RPMI8226 (cell line): ENCODE measurements around the gene ABHD10.

ENCODE experiments used
- DNase-seq: peaks from one replicate; pipeline ENCODE4 v3.0.0-alpha.2; 2015

The ABHD10 gene

DNA sequence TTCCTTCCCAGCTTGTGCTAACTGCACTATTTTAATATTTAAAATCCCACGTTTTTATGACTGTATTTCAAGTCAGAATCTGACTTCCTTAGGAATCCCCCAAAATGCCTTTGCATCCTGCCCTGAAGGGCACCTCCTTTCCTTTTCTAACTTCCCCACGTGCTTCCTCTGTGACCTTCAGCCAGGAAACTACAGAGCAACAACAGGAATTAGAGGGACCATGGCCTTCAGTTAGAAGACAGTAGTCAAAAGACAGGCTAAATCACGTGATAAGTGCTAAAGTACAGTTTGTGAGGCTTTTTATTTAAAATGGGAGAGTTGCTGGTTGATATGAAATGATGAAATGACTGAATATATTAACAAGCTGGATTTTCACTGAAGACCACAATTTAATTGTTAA, 11.8 kb upstream of the ABHD10 start:
- no peak for DNase-seq

DNA sequence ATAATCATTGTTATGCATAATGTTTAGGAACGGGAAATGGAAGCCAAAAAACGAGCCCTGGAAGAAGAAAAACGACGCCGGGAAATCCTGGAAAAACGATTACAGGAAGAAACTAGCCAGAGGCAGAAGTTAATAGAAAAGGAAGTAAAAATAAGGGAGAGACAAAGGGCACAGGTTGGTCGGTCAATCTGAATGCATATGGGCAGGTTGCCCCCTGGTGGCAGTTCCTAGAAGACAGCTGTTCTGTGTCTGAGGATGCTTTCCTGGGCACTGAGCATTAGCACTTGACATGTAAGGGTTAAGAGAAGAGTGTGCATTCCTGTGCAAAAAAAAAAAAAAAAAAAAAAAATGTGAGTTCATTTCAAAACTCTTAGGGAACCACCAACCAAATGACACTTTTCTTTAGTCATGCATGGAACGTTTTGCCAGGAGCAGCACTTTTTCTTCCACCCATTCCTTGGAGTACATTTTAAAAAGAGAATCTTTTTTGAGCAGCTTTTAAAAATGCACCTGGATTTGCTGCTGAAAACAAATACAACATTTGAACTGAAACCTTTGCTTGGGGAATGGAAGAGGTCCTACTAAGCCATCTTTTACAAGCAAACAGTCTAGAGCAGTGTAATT, 11.1 kb upstream of the ABHD10 start:
- DNase-seq = peak; percentile 81

DNA sequence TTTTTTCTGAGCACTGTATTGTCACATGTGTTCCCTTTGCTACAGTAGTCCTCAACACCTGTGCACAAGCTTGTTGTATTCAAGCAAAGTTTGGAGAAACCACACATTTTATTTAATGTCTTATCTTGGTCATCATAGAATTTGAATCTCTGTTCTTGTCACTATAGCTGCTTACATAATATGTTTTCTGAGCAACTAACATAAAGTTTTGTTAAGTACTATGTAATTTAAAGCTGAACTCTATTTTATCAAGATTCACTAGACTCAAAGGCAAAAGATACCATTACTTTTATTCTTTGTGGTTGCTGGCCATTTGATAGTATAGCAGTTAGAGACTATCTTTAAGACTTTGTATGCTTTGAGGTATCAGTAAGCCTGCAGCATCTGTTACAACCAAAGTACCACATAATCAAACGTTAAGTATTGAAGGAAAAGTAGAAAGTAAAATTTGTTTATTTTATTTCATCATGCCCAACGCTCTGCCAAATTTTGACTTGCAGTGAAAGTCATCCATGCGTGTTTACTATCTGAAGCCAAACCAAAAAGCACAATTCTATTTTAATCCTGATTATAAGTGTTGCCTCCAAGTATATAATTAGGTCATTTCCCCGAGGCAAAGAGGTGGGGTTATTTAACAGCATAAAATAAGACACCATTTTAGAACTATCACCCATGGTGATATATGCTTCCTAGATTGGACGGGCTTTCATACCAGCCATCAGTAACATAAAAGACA, 10.3 kb upstream of the ABHD10 start:
- no peak for DNase-seq

DNA sequence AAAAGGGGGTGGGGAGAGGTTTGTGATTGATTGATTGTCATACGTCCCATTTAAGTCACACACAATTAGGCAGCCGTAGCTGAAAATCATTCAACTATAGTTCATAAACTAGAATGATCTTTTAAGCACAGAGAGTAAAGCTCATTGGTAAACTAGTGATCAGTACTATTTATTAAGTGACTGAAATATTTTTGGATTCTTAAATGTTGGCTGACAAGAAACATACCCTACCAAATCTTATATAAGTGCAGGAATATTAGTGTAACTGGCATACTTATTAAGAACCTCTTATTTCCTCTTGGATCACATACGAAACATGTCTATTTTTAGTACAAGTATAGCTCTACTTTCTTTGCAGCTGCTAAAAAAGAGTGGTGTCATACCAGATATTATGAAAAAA, 8.4 kb upstream of the ABHD10 start:
- DNase-seq = no peak

DNA sequence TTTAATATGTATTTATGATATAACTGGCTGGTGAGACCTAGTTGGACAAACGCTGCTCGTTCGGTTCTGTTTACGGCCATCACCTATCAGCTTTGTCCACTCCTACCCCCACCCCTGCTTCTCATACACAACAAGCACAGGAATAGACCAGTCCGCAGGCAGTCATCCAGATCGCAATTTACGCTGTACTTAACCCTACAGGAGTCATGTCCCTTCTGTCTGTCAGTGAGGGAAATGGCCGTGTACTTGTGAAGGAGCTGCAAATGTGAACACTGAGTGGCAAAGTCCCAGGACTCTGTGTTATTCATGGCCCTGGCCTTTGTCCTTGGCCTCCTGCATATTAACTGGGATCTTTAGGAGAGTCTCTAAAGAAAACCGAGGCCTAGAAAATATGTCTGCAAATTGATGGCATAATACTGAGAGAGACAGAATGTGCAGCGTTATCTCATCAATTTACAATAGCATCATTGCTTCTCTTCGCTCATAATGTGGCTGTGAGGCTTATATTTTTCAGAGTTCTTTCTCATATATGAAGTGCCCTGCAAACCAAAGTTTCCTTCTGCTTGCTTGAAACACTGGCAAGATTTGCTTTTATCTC, 7.2 kb upstream of the ABHD10 start:
- no peak for DNase-seq

DNA sequence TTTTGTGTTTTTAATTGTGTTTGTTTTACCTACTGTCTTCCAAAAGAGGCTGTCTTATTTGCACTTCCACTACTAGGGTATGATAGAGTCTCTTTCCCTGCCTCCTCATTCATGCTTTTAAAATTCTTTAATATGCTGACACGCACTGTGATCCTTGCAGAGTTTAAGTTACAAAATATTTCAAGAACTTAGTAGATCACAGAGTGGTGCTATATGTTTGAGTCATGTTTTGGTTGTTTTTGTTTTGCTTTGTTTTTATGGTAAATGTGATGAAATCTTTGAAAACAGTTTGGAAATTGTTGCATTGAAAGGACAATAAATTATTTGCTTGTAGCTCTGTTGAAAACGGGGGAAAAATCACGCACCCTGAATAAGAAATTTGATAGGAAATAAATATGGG, 5.9 kb upstream of the ABHD10 start:
- no peak for DNase-seq

DNA sequence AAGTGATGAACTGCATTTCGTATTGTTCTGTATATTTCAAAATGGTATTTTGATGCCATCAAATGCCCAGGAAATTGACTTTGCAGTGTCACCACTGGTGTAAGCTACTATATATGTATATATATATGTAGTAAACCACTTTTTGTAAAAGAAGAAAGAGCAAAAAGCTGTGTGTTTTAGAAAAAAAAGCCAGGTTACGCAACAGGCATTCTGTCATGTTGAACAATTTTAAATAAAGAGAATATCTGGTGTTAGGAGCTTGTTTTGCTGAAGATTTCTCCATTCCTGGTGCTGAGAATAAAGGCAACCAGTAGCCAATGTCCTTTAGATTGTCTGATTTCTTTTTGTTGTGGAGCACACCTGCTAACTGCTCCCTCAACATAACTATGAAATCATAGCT, 3.7 kb upstream of the ABHD10 start:
- DNase-seq = no peak

DNA sequence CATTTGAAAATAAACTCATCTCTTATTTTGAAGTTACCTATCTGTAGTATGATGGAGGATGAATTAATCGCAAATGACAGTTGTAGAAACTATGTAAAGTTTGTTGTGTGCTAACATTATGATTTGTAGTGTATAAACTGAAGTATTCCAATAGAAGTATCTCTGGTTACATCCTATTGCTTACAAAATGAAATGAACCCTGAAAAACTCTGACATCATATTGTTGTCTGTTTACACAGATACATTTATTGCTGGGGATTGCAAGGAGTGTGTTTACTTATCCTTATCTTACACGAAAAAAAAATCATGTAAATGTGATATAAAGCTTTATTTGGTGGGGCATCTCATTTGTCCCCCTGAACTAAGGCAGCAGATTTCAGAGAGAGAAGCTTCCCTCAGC, 2.6 kb upstream of the ABHD10 start:
- no peak for DNase-seq

DNA sequence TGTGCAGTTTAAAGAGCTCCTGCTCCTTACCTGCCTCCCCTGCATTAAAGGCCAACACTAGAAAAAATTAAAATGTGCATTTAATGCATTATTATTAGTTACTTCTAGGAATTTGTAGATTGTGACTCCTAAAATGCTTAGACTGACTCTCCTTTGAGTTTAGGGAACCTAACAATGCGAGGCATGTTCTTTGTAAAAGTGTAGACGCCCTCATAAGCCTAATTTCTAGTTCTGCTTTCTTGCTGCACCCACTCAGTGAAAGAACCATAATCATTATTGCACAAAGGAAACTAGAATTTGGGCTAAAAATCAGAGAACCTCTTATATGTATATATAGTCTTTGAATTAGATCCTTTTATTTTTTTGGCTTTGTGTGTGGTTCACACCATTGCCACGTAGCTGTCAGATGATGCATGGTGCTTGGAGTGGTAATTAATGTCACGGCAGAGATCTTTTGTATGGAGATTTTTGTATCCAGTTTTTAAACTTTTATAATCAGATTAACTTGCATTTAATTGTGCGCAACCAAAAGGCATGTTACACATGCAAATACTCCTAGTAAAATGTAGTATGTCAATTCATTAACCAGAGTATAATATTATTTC, 710 bp downstream of the ABHD10 start:
- DNase-seq = no peak

DNA sequence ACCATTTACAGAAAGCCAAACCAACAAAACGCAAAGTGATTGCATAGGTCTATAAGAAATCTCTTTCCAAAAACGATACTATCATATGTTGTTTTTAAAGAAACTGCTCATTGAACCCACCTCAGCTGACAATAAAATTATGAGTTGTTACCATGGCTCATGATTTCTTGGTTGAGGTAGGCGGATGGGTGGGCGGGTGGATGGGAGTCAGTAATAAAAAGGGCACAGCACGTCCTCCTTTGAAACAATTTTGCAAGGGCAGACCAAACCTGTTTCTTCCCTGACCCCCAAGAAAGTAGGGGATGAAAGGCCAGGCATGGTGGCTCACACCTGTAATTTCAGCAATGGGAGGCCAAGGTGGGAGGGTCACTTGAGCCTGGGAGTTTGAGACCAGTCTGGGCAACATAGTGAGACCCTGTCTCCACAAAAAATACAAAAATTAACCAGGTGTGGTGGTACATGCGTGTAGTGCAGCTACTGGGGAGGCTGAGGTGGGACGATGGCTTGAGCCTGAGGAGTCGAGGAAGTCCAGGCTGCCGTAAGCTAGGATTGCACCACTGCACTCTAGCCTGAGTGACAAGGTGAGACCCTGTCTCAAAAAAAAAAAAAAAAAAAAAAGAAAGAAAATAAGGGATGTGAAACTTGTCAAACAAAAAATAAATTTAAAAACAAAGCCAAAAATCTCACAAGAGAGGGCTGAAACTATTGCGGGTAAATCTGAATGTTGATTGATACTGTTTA, 2.1 kb downstream of the ABHD10 start:
- no peak for DNase-seq

DNA sequence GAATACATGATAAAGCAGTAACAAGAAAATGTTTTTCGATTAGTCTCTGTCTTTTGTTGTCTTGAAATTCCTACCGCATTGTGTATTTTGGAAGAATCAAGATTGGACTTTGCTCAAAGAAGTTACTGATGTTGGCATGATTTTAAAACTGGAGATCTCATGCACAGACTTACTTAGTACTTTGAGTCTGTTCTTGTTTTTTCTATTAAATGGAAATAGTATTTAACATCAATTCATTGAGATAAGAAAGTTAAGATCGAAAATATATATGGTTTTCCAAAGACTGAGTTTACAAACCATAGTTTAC, 2.6 kb downstream of the ABHD10 start:
- no peak for DNase-seq

DNA sequence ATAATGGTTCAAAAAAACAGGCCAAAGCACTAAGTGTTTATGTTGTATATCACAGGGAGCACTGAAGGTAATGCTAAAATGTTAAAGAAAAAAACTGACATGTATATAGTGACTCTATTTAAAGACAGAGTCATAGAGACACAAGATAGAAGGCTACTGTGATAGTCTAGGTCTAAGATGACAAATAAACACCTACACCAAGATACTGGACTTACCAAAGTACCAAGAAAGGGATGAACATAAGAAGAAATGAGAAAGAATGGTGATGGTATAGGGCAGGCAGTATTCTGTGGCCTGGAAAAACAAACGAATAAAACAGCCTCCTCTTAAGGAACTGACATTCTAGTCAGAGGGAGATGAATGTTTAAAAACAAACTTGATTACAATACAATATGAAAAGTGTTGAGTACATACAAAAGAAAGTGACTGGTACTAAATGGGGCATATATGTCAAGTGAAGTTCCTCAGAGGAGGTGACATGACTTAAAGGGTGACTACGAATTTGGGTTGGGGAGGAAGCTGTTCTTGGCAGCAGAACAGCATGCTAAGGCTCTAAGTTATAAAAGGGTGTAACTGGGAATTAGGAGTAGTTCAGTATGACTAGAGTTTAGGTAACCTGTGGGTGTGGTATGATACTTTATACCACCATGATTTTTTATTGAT, 5.9 kb downstream of the ABHD10 start:
- no peak for DNase-seq

DNA sequence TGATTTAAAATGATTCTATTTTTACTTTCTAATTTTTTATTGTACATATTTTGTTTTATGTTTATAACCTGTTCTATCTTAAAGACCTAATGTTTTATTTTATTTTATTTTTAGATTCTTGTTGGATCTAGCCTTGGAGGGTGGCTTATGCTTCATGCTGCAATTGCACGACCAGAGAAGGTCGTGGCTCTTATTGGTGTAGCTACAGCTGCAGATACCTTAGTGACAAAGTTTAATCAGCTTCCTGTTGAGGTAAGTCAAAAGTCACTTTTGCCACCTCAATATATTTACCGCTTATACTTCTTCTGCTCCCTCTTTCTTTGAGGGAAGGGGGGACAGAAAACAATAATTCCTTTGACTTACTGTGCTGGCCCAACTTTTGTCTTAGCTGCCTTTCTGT, 8.0 kb downstream of the ABHD10 start:
- DNase-seq = no peak

DNA sequence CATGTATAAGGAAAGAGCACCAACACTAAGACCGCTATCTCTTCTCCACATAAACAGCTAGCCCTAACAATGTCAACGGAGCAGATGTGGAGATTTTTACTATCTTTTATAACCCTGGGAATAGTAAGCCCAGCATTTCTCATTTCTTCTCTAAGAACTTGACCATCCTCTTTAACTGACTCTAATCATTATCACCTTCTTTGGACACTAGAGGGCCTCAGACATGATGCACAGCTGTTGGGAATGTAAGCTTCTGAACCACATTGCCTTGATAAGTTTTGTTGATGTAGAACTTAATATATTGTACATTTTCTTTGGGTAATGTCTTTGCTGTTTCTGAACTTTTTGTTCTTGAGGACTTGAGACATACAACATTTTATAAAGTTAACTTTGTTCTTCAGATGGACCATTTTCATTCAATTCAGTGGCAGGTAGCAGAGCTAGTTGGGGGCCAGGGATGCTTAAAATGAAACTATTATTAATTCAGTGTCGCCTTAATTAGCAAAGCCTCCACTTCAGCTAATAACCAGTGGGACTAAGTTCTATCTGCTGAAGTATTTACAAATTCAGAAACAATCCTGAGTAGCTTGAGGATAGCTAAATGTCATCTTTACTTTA, 10.3 kb downstream of the ABHD10 start:
- DNase-seq = peak; percentile 50

DNA sequence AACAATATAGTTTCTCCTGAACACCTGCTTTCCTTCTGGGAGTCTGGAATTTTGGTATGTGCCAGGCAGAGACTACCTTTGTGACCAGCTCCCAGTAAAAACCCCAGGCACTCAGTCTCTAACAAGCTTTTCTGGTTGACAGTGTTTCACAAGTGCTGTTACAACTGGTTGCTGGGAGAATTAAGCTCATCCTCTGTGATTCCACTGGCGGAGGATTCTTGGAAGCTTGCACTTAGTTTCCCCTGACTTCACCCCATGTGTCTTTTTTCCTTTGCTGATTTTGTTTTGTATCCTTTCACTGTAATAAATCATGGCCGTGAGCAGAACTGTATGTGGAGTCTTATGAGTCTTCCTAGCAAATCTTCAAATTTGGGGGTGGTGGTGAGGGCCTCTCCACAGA, 14.2 kb downstream of the ABHD10 start:
- no peak for DNase-seq

DNA sequence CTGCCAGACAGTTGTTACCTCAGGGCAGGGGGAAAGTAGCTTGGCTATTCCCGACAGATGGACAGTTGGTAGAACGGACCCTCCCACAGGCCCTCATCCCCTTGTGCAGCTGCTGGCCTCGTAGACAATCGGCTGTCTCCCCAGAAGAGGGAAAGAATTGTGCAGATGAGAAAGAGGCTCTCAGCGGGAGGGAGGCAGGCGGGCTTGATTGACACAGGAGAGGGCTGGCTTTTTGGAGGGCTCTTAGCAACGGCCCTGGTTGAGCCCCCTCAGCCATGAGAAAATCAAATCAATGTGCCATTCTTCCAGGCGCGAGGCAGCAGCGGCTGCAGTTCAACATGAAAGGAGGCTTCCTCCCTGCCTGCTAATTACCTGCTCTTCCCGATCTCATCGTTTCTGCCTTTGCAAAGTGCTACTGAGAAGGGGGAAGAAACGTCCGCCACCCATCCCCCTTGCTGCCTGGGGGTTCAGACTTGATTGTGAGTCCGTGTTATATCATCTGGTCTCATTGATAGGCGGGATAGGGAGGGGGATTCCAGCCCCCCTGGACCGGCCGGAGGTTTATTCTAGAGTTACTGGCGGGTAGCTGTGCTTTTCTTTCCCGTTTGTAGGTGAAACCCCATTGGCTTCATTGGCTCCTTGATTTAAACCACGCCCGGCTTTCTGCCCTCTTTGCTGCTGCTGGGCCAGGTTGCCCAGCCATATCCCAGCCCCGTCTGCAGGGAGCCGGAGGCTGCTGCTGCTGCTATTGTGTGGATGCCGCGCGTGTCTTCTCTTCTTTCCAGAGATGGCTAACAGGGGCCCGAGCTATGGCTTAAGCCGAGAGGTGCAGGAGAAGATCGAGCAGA, 20.0 kb downstream of the ABHD10 start, which contains the start of gene TAGLN3:
TAGLN3 (plus strand) TSS at position 287 of the 848 bp plus-strand sequence; CDS start at position 788, 501 bp downstream.
- DNase-seq = no peak

DNA sequence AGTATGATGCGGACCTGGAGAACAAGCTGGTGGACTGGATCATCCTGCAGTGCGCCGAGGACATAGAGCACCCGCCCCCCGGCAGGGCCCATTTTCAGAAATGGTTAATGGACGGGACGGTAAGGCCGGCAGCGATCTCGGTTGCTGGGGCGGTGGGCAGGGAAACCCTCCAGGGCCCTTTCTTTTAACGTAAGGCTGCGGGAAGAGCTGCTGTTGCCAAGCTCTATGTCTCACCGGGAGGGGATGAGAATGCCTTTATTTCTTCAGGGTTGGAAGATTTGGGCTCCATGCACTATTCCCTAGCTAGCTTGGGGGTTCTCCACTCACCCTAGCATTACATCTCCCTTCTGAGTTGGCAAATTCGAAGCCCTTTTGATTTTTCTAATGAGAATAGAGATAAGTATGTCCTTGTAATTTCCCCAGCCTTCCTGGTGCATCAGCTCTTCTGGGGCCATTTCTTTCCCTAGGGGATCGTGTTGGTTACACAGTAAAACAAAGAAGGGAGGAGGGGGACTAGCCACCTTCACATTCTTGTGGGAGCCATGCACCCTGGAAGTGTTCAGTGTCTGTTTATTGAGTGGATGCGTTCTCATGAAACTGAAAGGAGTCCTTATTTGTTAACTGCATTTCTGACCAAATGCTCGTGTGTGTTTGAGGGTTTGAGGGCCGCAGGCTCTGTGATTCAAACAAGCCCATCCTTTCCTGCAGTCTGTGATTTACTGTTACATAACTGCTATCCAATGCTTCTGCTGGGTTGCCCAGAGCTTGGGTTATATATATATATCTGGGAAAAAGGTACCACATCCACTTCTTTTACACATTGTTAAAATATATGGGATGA, 20.9 kb downstream of the ABHD10 start:
- DNase-seq = no peak

DNA sequence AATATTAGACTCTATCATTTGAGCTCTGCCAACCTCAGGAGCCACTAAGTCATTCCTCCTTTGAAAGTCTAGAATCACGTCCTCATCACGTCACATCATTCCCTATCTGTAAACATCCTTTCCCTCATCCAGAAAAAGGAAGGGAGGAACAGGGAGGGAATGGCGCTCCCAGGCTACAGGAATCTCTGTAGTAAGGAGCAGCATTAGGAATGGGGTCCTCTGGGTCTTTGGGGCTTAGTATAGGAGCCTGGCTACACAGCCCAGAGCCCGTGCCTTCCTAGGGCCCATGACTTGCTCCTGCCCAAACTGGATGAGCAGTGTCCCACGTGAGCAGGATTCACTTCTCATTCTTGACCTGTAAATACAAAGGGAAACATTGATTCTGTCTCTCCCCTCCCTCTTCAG, 21.5 kb downstream of the ABHD10 start:
- DNase-seq = no peak

DNA sequence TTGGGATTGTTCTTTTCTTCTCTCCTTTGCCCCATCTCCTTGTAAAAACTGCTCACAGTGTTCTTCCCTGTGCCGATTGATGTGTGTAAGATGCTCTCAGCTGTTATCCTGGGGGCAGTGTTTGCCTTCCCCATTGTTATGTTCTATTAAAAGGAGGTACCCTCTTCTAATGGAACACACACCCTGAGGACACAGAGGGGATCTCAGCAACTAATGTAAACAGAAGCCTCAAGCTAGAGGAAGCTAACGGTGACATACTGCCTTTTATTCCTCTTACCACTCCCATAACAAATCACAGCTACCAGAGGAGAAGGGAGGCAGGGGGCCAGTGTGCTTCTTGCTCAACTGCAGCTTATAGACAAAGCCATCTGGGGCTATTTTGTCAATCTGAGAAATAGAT, 22.1 kb downstream of the ABHD10 start:
- DNase-seq = no peak

DNA sequence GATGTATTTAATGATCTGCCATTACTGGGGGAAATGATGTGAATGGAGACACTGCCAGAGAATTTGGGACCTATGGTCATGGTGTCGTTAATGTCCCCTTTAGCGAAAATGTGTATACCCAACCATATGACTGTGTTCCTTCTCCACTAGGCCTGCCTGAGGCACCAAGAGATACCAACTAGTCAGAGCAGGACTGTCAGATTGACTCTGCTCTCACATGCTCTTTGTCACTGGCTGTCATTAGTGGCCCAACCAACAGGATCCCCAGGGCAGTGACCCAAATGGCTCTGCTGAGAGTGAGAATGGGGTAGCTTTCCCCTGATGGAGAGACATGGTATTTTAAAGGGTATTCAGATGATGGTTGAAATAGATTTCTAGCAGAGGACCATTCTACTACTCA, 22.7 kb downstream of the ABHD10 start:
- DNase-seq = no peak
